C1 segment of cervical spinal cord (tissue), 14 donors: Measurements from ENCODE around the gene CASP2.
"Not testable (repeated sequence)": the region's sequence is repeated elsewhere in the genome, so short reads cannot be mapped to it uniquely, and the experiment has no call there.

Experiments used
- DNase-seq, 14 donors: peaks; one replicate each; lab custom pipeline; 2025; lab: John Stamatoyannopoulos, UW

The CASP2 gene

DNA sequence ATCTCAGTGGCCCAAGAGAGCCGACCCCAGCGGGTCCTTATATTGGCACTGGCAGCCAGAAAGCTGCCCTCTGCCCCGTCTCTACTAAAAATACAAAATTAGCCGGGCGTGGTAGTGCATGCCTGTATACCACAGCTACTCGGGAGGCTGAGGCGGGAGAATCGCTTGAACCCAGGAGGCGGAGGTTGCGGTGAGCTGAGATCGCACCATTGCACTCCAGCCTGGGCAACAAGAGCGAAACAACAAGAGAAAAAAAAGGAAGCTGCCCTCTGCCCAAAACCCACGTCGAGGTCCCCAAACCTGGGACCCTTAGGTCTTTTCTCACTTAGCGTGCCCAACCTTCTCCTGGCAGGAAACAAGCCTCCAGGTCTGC lies 24.0 kb upstream of the CASP2 start:
- DNase-seq = not testable (repeated sequence)

DNA sequence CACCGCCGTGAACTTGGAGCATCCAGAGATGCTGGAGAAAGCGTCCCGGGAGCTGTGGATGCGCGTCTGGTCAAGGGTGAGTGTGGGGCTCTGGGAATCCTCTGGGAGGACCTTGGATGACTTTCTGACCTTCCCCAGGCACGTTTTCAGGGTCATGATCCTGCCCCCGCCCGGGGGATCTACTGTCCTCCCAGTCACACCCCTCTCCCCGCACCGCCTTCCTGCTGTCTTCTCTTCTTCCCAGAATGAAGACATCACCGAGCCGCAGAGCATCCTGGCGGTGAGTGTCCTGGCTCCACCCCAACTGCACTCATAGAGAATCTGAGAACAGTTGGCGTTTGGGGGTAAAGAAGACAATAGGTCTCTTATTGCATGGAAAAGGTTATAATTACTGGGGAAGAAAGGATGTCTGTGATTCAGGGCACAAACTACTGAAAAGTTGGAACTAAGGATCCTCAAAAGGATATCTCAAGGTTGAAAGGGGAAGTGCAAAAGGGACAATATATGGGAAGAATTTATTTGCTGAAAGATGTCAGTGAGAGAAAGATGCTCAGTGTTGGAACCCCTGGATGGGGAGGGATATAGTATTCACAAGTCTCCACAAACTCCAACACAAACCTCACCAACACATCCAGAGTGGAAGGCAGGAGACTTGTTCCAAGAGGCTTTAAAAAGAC lies 23.0 kb upstream of the CASP2 start:
- peak in 1 of 14 donors; percentile 33 for DNase-seq

- no peak for DNase-seq
Measured at GRCh38 chr7:143269251-143269650, 18.9 kb upstream of the CASP2 start.

DNA sequence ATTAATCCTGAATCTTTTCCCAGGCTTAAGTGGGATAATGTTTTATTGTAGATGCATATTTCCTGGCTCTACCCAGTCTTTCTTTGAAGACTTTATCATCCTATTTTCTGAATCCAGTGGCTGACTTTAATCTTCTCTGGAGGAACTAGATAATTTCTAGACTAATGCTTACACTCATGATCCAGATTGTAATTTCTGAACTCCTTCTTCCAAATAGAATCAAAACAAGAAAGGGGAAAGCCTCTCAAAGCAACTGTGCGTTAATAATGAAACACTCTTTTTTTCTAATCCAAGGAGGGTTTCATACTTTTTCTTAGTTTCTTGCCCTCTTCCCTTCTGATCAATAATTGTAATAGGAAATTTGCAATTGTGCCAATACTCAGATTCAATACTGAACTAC lies 16.9 kb upstream of the CASP2 start:
- DNase-seq = no peak

- no peak for DNase-seq
Measured at GRCh38 chr7:143272871-143273270, 15.3 kb upstream of the CASP2 start.

- peak in 1 of 14 donors; percentile 55 for DNase-seq
Measured at GRCh38 chr7:143279186-143280098, 8.7 kb upstream of the CASP2 start.

DNA sequence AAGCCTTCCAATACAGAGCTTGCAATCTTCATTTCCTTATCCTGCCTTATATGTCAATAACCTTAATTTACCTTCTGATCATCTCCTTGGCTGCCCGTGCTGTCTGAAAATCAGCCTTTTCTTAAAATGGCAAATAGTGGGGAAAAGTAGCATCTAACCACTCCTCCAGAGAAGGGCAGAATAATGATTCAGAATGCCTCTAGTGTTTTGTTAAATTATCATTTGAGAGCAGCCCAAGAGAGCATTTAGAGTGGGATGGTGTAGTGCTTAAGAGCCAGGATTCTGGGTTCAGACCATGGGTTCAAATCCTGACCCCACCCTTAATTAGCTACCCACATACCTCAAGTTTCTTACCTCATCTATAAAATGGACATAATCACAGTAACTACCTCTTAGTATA lies 8.0 kb upstream of the CASP2 start:
- DNase-seq = no peak

DNA sequence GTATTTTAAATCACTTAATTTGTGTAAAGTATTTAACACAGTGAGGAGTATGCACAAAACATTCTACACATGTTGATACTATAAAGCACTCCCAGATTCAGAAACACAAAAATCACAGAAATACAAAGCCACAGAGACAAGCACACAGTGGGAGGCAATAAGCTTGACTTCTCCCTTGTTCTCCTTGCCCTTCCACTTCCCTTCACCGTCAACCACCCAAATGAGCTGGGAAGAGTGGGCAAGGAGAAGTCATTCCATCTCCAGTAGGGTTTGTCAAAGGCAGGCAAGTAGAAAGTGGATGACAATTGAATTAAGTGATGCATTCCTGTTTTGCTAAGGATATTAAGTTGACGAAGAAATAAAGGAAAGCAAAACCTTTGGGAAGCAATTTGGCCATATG lies 7.6 kb upstream of the CASP2 start:
- DNase-seq = no peak

DNA sequence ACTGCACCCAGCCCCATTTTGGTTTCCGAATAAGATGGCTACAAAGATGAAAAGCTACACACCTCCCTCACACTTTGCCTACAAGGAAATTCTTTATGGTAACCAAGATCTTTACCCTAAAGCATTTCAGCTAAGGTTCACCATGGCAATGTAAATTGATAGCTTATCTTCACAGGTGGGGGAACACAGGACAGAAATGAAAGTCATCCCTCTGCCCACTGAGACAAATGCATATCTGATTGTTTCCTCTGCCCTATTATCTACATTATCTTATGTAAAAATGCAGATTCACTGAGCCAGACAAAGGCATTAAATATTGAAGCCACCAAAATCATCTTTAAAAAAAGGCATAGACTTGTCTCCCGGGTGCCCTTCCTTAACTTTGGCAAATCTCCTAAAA lies 6.6 kb upstream of the CASP2 start:
- no peak for DNase-seq

DNA sequence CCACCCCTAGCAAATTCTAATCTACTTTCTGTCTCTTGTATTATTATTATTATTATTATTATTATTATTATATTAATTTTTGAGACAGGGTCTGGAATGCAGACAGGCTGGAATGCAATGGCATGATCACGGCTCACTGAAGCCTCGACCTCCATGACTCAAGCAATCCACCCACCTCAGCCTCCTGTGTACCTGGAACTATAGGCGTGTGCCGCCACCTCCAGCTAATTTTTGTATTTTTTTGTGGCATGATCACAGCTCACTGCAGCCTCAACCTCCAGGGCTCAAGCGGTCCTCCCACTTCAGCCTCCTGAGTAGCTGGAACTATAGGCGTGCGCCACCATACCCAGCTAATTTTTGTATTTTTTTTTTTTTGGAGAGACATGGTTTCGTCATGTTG lies 6.0 kb upstream of the CASP2 start:
- DNase-seq = no peak

DNA sequence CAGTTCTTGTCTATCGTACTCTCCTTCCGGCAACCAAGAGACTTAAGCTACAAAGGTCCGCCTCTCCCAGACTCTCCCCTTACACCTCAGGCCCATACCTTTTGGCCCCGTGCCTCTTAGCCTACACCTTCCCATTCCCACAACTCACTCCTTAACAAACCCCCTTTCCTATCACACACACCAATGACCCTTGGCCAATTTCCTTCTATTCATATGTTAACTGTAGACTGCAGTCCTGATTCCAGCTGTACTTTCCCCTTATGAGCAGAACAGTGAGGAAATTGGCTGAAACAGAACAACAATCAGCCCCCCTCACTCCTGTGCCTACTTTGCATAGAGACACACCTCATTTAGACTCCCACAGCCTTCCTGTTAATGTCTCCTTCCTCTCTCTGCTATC lies 4.8 kb upstream of the CASP2 start:
- no peak for DNase-seq

DNA sequence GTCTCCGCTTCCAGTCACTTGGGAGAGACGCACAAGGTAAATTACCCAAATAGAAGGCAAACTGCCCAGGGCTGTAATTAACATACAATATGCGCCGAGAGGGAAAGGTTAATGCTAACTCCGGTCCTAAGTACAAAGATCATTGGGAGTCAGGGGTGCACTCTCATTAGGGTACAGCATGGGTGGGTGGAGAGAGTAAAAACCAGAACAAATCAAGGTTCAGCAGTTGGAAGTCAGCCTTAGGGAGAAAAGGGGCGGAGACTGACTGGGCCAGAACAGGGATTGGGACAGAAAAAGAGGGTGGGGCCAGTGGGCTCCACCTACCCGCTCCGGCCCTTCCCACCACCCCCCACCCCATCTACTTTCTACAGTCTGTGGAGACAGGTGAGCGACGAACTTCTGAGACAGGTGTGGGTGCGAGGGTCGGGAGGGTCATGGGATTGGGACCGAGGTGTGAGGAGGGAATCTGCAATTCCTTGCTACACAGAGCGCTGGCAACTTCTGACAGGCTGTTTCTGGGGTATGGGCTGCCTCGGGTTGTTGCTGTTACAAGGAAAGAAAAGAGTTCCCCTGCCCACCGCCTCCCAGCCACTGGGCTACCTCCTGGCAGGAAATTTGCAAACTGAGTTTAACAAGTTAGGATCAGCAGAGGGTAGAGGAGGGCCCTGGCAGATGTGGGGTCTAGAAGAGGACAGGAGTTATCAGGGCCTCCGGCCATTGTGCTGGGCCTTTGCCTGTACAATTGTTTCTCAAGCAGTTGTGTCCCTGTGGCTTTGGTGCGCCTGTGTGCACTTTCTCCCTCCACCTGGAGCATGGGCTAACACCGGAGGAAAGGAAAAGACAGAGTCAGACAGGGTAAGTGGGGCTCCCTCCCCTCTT lies 3.3 kb upstream of the CASP2 start, which contains the start of gene TMEM139:
TSS of gene TMEM139 (plus strand) at position 368 of the 879 bp plus-strand sequence. CDS start 1,000 bp downstream, outside the sequence.
- peak in 9 of 14 donors; percentile 11 to 64 (median 27) for DNase-seq

DNA sequence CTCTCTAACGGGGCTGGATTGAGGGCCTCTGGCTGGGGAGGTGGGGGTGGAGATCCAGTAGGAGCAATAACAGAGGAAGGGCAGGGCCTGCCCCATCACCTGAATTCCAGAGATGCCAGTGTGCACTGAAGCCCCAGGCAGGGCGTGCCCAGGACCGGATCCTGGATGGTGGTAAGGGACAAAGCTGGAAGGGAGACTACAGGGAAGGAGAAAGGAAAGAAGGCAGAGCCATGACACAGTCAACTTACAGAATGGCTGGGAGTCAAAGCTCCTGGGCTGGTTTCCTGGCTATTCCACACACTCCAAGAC lies 2.7 kb upstream of the CASP2 start:
- peak in 1 of 14 donors; percentile 35 for DNase-seq

- peak in 9 of 14 donors; percentile 33 to 86 (median 68) for DNase-seq
Measured at GRCh38 chr7:143285806-143286521, 2.2 kb upstream of the CASP2 start.

DNA sequence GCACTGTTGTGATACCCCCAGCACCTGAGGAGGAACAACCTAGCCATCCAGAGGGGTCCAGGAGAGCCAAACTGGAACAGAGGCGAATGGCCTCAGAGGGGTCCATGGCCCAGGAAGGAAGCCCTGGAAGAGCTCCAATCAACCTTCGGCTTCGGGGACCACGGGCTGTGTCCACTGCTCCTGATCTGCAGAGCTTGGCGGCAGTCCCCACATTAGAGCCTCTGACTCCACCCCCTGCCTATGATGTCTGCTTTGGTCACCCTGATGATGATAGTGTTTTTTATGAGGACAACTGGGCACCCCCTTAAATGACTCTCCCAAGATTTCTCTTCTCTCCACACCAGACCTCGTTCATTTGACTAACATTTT lies 1.6 kb upstream of the CASP2 start:
- peak in 6 of 14 donors; percentile 28 to 86 (median 72) for DNase-seq

DNA sequence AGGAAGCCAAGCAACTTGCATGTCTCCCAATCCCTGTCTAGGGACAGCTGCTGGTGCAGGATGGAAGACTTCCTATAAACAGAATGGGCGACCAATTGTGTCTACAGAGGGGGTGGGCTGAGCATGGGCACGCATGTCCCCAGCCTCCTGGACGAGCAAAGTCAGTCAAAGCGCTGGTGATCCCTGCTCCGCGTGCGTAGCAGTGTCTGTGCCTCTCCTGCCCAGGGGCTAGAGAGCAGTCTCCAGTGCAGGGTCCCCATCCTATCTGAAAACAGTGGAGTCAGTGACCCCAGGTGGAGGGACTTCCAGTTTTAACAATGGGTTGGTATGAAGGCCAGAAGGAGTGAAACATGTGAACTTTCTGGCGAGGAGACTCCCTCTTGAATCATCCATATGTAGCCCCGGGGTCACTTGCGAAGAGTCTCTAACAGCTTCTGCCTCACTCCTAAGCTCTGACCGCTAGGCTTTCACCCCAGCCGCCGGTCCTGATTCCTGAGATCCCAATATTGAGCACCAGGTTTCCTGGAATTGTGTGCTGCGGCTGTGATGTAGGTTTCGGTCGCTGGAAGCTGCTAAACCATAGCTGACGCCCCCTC lies 714 bp upstream of the CASP2 start:
- DNase-seq = peak in 3 of 14 donors; percentile 30 to 45 (median 30)

DNA sequence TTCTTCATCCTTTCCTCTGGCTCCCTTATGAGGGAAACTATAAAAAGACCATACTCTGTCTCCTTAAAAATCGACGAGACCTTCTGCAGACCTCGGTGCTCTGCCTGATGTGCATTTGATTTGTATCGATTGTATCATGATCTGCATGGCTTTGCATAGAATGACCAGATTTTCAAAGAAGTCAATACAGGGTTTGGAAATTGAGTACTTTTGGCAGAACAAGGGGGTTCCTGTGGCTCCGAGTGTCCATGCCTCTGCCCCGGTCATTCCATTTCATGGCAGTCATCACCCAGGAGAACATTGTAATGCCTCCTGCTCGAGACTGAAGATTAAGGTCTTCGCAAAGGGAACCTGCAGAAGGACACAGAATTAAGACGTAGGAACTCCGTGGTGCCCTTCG lies 685 bp downstream of the CASP2 start:
- DNase-seq = peak in 1 of 14 donors; percentile 22

- DNase-seq = no peak
Measured at GRCh38 chr7:143289421-143289820, 1.3 kb downstream of the CASP2 start.

DNA sequence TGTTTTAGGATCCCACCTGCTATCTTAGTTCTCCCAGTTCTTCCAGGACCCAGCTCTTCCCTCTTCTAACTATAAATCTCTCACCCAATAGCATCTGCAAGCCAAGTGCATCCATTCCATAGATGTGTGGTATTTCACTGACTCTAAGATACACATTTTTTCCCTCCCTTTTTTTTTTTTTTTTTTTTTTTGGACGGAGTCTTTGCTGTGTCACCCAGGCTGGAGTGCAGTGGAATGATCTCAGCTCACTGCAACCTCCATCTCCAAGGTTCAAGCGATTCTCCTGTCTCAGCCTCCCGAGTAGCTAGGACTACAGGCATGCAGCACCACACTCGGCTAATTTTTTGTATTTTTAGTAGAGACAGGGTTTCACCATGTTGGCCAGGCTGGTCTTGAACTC lies 1.7 kb downstream of the CASP2 start:
- not testable (repeated sequence) for DNase-seq

- DNase-seq = no peak
Measured at GRCh38 chr7:143290293-143290692, 2.1 kb downstream of the CASP2 start.

- no peak for DNase-seq
Measured at GRCh38 chr7:143292876-143293275, 4.7 kb downstream of the CASP2 start.
